Dermis microvascular lymphatic vessel endothelial cell (primary cell): ENCODE results near the gene SCCPDH. TPM values are rescaled to one million over a fixed set of nuclear protein-coding genes. Genes with fewer than 3 reads are reported as not detected.
"Not testable (repeated sequence)": the region's sequence is repeated elsewhere in the genome, so short reads cannot be mapped to it uniquely, and the experiment has no call there.

Experiments
- DNase-seq, 2 donors: peaks; one replicate each; pipeline versions ENCODE4 v3.0.0 to v3.0.0-alpha.2; 2010; ENCODE audit warnings: low read depth in 2 of 2
- total RNA-seq: library from RNA; depleted of rRNA; stranded (reverse); fragments of >200 nt; gene quantifications from 2 replicates; pipeline ENCODE4 v1.2.1, GENCODE V29; 2014

Gene SCCPDH
- total RNA-seq, 1 donor from 2014 or later = 52.2 TPM

- no peak for DNase-seq
Measured at GRCh38 chr1:246798606-246799496, 74.6 kb downstream of the SCCPDH start.

- DNase-seq = no peak
Measured at GRCh38 chr1:246800356-246800755, 76.1 kb downstream of the SCCPDH start.

GRCh38 chr1:246800756-246801155, 76.5 kb downstream of the SCCPDH start:
- no peak for DNase-seq

- no peak for DNase-seq
Measured at GRCh38 chr1:246801241-246802020, 77.2 kb downstream of the SCCPDH start.

- DNase-seq = no peak
Measured at GRCh38 chr1:246803373-246803772, 79.2 kb downstream of the SCCPDH start.

- no peak for DNase-seq
Measured at GRCh38 chr1:246803883-246804282, 79.7 kb downstream of the SCCPDH start.

- DNase-seq = no peak
Measured at GRCh38 chr1:246805135-246805716, 81.0 kb downstream of the SCCPDH start.

GRCh38 chr1:246809473-246809872, 85.3 kb downstream of the SCCPDH start:
- no peak for DNase-seq

- no peak for DNase-seq
Measured at GRCh38 chr1:246811985-246812384, 87.8 kb downstream of the SCCPDH start.

GRCh38 chr1:246813325-246813724, 89.1 kb downstream of the SCCPDH start:
- DNase-seq = not testable (repeated sequence)

- no peak for DNase-seq
Measured at GRCh38 chr1:246814890-246815289, 90.7 kb downstream of the SCCPDH start.

GRCh38 chr1:246815693-246816270, 91.6 kb downstream of the SCCPDH start:
- no peak for DNase-seq

Other genes with a start within 250 kb of the SCCPDH start
- gene SMYD3, start 217.1 kb upstream of the SCCPDH start, total RNA-seq = 17.8 and 22.6 TPM in 2 replicates
- 13.3 and 14.6 TPM in 2 replicates for gene TFB2M, start 158.1 kb upstream of the SCCPDH start, total RNA-seq
- gene CNST, start 158.0 kb upstream of the SCCPDH start, total RNA-seq = 15.9 and 30.5 TPM in 2 replicates
- 20.5 and 22.9 TPM in 2 replicates for gene AHCTF1, start 207.5 kb downstream of the SCCPDH start, total RNA-seq